ENCODE data around the gene VPS51. TPM values are rescaled to one million over a fixed set of nuclear protein-coding genes. Genes with fewer than 3 reads are reported as not detected.

The VPS51 gene
- total and polyA plus RNA-seq, 2 of the 13 experiments (the other 11 are each of a cell fraction or from before 2014, with no cell fraction given), result 76.3 to 90.6 TPM

- Histone ChIP-seq H3K9me3 (ENCODE audit: low read length) (no peaks in the 10 kb centered on the region), H2AFZ (ENCODE audit: low read length) (no peak overlapping the region), H3K4me1 (ENCODE audit: insufficient read depth, low read length) (peaks cover 28% of the 10 kb centered on the region), H3K4me3 (replicated peaks in 1 of 3; ENCODE audit: insufficient read depth in 1 of 3, low read depth in 2 of 3, low read length in 3 of 3) (peak overlapping the region; percentile 47 to 92 (median 57)), H4K20me1 (ENCODE audit: insufficient read depth, low read length) (peaks cover 17% of the 10 kb centered on the region), H3K4me2 (ENCODE audit: low read depth, low read length) (peak overlapping the region; percentile 92), H3K9ac (ENCODE audit: insufficient read depth, low read depth, low read length) (peak overlapping the region; percentile 96), H3K36me3 (replicated peaks in 1 of 2; ENCODE audit: control insufficient read depth in 1 of 2, insufficient read depth in 2 of 2, low read length in 2 of 2) (peaks cover 14 to 24% of the 10 kb centered on the region in 2 experiments), H3K27me3 (ENCODE audit: control insufficient read depth in 1 of 2, insufficient read depth in 2 of 2, low read length in 2 of 2) (no peaks in the 10 kb centered on the region; a peak in 1 of 5 replicates), H3K79me2 (ENCODE audit: insufficient read depth, low read length) (peaks cover 26% of the 10 kb centered on the region), H3K27ac (ENCODE audit: extremely low read length, insufficient read depth, low read length) (peak overlapping the region; percentile 96)
- POLR2A ChIA-PET, result interaction anchor here (0.6 to 5.1 kb wide), 38 partner anchors 9 to 357 kb away, joined by 3 to 105 read pairs (median 5); partner anchors contain the start of genes ARL2, CAPN1, CDC42EP2 and FAU
- FAIRE-seq, result no peak
- TF ChIP-seq ZXDC (CRISPR knock-in tag; IDR thresholded peaks at IDR 0.05), result 0 out of 2 replicates have a peak, but pooled peaks have one; percentile 12
- TF ChIP-seq PHF20 (CRISPR knock-in tag; IDR thresholded peaks at IDR 0.05), result 0 out of 2 replicates have a peak, but pooled peaks have one; percentile 21
- no peak for TF ChIP-seq ZSCAN12 (CRISPR knock-in tag; IDR thresholded peaks at IDR 0.05)
- TF ChIP-seq ZNF329 (CRISPR knock-in tag; IDR thresholded peaks at IDR 0.05; ENCODE audit: low read depth), result no peak
- no peak for TF ChIP-seq ZNF546 (CRISPR knock-in tag; conservative IDR thresholded peaks at IDR 0.05)
- TF ChIP-seq SRSF9 (IDR thresholded peaks at IDR 0.05; ENCODE audit: borderline replicate concordance, insufficient read depth, low read depth, low read length, poor library complexity, severe bottlenecking), result no peak
- no peak for TF ChIP-seq RFXANK (CRISPR knock-in tag; IDR thresholded peaks at IDR 0.05)
- 0 out of 2 replicates have a peak, but pooled peaks have one; percentile 8 for TF ChIP-seq ZNF431 (CRISPR knock-in tag; IDR thresholded peaks at IDR 0.05; ENCODE audit: borderline replicate concordance, low read depth)
- TF ChIP-seq REPIN1 (CRISPR knock-in tag; IDR thresholded peaks at IDR 0.05; ENCODE audit: borderline replicate concordance, low read depth), result 0 out of 2 replicates have a peak, but pooled peaks have one; percentile 10
- TF ChIP-seq ZNF414 (CRISPR knock-in tag; IDR thresholded peaks at IDR 0.05), result no peak
- no peak for TF ChIP-seq NFIC (IDR thresholded peaks at IDR 0.05; ENCODE audit: low read length)
- TF ChIP-seq POLR2AphosphoS5 (IDR thresholded peaks at IDR 0.05; ENCODE audit: low read depth, low read length), result no peak
- 0 out of 2 replicates have a peak, but pooled peaks have one; percentile 25 for TF ChIP-seq SALL2 (CRISPR knock-in tag; IDR thresholded peaks at IDR 0.05)
- TF ChIP-seq IKZF1 (IDR thresholded peaks at IDR 0.05), result no peak
- no peak for TF ChIP-seq ZNF207 (IDR thresholded peaks at IDR 0.05; ENCODE audit: borderline replicate concordance)
- no peak for TF ChIP-seq U2AF2 (IDR thresholded peaks at IDR 0.05; ENCODE audit: low read depth, low read length)
- no peak for DNase-seq (ENCODE audit: low spot score)
- intact Hi-C loops (cut with micrococcal nuclease; ENCODE audit: unreplicated experiment) (loop anchor here (1.0 kb wide), 2 partner anchors 31 to 46 kb away; partner anchors contain the start of gene CAPN1), in situ Hi-C loops (cut with HindIII; ENCODE audit: extremely low pct_ligation_motif_present, low pct_unique_long_range_greater_than_20kb) (no loop called here)
- CTCF ChIA-PET (ENCODE audit: low intra/inter-chr PET ratio, low total read pairs), result no interaction called here
- BruUV-seq (replicated peaks), result no TSS peak
- 86% methylated on average over 11 of the region's 11 CpGs for WGBS (ENCODE audit: low lambda C conversion rate)
- no peak for ATAC-seq
Measured at GRCh38 chr11:65135633-65136145, 39.7 kb downstream of the VPS51 start.
